ENCODE results near the gene STATH. TPM values are rescaled to one million over a fixed set of nuclear protein-coding genes. Genes with fewer than 3 reads are reported as not detected.
"Not testable (repeated sequence)": the region's sequence is repeated elsewhere in the genome, so short reads cannot be mapped to it uniquely, and the experiment has no call there.

The STATH gene
- total RNA-seq, 1 experiment from 2014 or later, result not detected

DNA sequence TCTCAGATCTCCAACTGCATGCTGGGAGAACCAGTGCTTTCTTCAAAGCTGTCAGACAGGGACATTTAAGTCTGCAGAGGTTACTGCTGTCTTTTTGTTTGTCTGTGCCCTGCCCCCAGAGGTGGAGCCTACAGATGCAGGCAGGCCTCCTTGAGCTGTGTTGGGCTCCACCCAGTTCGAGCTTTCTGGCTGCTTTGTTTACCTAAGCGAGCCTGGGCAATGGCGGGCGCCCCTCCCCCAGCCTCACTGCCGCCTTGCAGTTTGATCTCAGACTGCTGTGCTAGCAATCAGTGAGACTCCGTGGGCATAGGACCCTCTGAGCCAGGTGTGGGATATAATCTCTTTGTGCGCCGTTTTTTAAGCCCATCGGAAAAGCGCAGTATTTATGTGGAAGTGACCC is 23.2 kb downstream of the STATH start:
- H3K4me1 ChIP-seq (replicated peaks); DNase-seq (ENCODE audit: low read depth in 1 of 2, low spot score in 2 of 2); H3K27me3 ChIP-seq (replicated peaks); H3K36me3 ChIP-seq; H3K9me3 ChIP-seq (replicated peaks); H3K27ac ChIP-seq; H3K4me3 ChIP-seq: not testable (repeated sequence)

DNA sequence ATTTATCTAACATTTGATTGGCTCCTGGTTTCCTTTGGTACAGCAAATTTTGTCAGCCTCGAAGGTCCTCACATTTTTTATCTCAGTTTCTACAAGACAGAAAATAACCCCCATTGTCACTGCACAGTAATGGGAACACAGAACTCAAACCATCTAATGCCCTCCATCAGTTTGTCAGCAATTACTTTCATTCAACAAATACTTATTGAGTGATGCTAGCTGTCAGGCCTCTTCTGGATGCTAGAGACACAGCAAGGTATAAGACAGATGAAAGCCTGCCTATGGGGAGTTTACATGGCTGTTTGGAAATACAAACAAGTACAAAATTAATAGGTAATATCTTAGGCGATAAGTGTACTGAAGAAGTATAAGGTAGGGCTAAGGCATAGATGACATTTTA is 27.5 kb downstream of the STATH start:
- Histone ChIP-seq H3K36me3 (no peaks in the 10 kb centered on the region), H3K27me3 (replicated peaks) (no peaks in the 10 kb centered on the region), H3K27ac (no peak overlapping the region), H3K4me1 (replicated peaks) (no peaks in the 10 kb centered on the region), H3K9me3 (replicated peaks) (no peaks in the 10 kb centered on the region), H3K4me3 (no peak overlapping the region)
- DNase-seq (ENCODE audit: low read depth in 1 of 2, low spot score in 2 of 2), result no peak

DNA sequence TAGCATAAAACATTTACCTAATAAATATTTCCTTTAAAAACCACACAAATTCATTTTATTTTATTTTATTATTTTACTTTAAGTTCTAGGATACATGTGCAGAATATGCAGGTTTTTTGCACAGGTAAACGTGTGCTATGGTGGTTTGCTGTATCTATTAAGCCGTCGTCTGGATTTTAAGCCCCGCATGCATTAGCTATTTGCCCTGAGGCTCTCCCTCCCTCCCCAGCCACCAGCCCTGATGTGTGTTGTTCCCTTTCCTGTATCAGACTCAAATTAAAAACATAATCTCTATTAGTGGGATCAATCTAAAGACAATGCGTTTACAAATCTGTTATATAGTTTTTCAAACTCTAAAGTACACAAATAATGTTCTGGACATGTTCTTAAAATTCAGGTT is 31.2 kb downstream of the STATH start:
- Histone ChIP-seq H3K27me3 (replicated peaks) (no peaks in the 10 kb centered on the region), H3K4me1 (replicated peaks) (no peaks in the 10 kb centered on the region), H3K36me3 (no peaks in the 10 kb centered on the region), H3K4me3 (no peak overlapping the region), H3K27ac (no peak overlapping the region), H3K9me3 (replicated peaks) (no peaks in the 10 kb centered on the region)
- DNase-seq (ENCODE audit: low read depth in 1 of 2, low spot score in 2 of 2), result no peak

DNA sequence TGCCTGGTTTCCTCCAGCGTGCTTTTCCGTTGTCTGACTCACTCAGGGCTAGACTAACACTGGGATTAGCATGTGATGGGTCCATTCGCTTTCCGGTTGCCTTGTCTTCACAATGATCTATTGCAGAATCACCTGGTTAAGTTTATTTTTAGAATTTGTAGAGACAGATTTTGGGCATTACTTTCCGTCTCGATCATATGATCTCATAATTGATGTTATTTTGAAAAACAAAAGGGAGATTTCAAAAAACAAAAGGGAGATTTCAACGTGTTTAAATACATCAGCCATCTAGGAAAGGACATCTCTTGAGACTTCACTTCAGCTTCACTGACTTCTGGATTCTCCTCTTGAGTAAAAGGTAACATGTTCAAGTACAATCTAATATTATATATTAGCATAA is 32.4 kb downstream of the STATH start, which contains the start of gene HTN3:
HTN3 (plus strand) TSS at position 301 of the 400 bp plus-strand sequence. CDS start 2,282 bp downstream, outside the sequence.
- H3K27ac ChIP-seq; DNase-seq (ENCODE audit: low read depth in 1 of 2, low spot score in 2 of 2); H3K9me3 ChIP-seq (replicated peaks): not testable (repeated sequence)

DNA sequence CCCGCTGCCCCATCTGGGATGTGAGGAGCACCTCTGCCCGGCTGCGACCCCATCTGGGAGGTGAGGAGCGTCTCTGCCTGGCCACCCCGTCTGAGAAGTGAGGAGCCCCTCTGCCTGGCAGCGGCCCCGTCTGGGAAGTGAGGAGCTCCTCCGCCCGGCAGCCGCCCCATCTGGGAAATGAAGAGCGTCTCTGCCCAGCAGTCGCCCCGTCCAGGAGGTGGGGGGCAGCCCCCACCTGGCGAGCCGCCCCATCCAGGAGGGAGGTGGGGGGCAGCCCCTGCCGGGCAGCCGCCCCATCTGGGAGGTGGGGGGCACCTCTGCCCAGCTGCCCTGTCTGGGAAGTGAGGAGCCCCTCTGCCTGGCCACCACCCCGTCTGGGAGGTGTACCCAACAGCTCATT is 41.8 kb downstream of the STATH start:
- H3K4me3 ChIP-seq; H3K36me3 ChIP-seq; H3K9me3 ChIP-seq (replicated peaks): not testable (repeated sequence)

More for the DNA sequence above, 32.4 kb downstream of the STATH start, which contains the start of gene HTN3:
- H3K36me3 ChIP-seq; H3K4me1 ChIP-seq (replicated peaks); H3K4me3 ChIP-seq; H3K27me3 ChIP-seq (replicated peaks): not testable (repeated sequence)

DNA sequence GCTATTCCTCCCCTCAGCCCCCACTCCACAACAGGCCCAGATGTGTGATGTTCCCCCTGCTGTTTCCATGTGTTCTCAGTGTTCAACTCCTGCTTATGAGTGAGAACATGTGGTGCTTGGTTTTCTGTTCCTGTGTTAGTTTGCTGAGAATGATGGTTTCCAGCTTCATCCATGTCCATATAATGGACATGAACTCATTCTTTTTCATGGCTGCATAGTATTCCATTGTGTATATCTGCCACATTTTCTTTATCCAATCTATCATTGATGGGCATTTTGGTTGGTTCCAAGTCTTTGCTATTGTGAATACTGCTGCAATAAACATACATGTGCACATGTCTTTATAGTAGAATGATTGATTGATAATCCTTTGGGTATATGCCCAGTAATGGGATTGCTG is 44.2 kb downstream of the STATH start:
- not testable (repeated sequence) for H3K4me1 ChIP-seq (replicated peaks); H3K27ac ChIP-seq; H3K4me3 ChIP-seq; H3K9me3 ChIP-seq (replicated peaks); H3K36me3 ChIP-seq; DNase-seq (ENCODE audit: low read depth in 1 of 2, low spot score in 2 of 2); H3K27me3 ChIP-seq (replicated peaks)

More for the DNA sequence above, 41.8 kb downstream of the STATH start:
- DNase-seq (ENCODE audit: low read depth in 1 of 2, low spot score in 2 of 2); H3K27ac ChIP-seq; H3K4me1 ChIP-seq (replicated peaks); H3K27me3 ChIP-seq (replicated peaks): not testable (repeated sequence)

DNA sequence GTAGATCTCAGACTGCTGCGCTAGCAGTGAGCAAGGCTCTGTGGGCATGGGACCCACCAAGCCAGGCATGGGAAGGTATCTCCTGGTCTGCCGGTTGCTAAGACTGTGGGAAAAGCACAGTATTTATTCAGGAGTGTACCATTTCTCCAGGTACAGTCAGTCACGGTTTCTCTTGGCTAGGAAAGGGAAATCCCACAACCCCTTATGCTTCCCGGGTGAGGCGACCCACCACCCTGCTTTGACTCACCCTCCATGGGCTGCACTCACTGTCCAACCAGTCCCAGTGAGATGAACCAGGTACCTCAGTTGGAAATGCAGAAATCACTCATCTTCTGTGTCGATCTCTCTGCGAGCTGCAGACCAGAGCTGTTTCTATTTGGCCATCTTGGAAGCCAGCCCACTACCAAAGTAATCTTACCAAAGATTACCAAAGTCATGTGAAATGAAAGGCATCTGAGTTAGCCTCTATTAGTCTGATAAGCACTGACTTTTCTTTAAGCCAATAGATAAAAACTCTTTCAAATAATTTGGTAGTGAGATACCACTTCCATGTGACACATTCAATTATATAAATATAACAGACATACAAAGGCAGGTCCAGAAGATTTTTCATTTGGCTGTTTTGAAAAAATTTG is 46.0 kb downstream of the STATH start:
- H3K4me3 ChIP-seq, result no peak overlapping the region
- H3K36me3 ChIP-seq, result no peaks in the 10 kb centered on the region
- H3K27me3 ChIP-seq (replicated peaks), result no peaks in the 10 kb centered on the region
- no peaks in the 10 kb centered on the region for H3K4me1 ChIP-seq (replicated peaks)
- no peak for DNase-seq (ENCODE audit: low read depth in 1 of 2, low spot score in 2 of 2)
- H3K27ac ChIP-seq, result no peak overlapping the region
- no peaks in the 10 kb centered on the region for H3K9me3 ChIP-seq (replicated peaks)

DNA sequence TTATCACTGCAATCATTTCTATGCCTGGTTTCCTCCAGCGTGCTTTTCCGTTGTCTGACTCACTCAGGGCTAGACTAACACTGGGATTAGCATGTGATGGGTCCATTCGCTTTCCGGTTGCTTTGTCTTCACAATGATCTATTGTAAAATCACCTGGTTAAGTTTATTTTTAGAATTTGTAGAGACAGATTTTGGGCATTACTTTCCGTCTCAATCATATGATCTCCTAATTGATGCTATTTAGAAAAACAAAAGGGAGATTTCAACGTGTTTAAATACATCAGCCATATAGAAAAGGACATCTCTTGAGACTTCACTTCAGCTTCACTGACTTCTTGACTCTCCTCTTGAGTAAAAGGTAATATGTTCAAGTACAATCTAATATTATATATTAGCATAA is 54.4 kb downstream of the STATH start, which contains the start of gene HTN1:
HTN1 (plus strand) TSS at position 301 of the 400 bp plus-strand sequence. CDS start 2,639 bp downstream, outside the sequence.
- not testable (repeated sequence) for H3K4me3 ChIP-seq; H3K27me3 ChIP-seq (replicated peaks); DNase-seq (ENCODE audit: low read depth in 1 of 2, low spot score in 2 of 2); H3K4me1 ChIP-seq (replicated peaks); H3K9me3 ChIP-seq (replicated peaks); H3K27ac ChIP-seq; H3K36me3 ChIP-seq

Other genes with a start within 250 kb of the STATH start
- gene SULT1B1, start 235.3 kb upstream of the STATH start, total RNA-seq (2014; rRNA removed; shearing (Covaris generic)), result not detected in 2 replicates
- not detected in 2 replicates for gene SULT1E1, start 135.8 kb upstream of the STATH start, total RNA-seq (2014; rRNA removed; shearing (Covaris generic))
- not detected in 2 replicates for gene CSN1S1, start 64.9 kb upstream of the STATH start, total RNA-seq (2014; rRNA removed; shearing (Covaris generic))
- not detected in 2 replicates for gene CSN2, start 30.2 kb upstream of the STATH start, total RNA-seq (2014; rRNA removed; shearing (Covaris generic))
- gene HTN3, start 32.5 kb downstream of the STATH start, total RNA-seq (2014; rRNA removed; shearing (Covaris generic)), result not detected in 2 replicates
- gene HTN1, start 54.5 kb downstream of the STATH start, total RNA-seq (2014; rRNA removed; shearing (Covaris generic)), result not detected in 2 replicates
- not detected in 2 replicates for gene PRR27, start 158.3 kb downstream of the STATH start, total RNA-seq (2014; rRNA removed; shearing (Covaris generic))
- not detected in 2 replicates for gene ODAM, start 199.8 kb downstream of the STATH start, total RNA-seq (2014; rRNA removed; shearing (Covaris generic))
- gene FDCSP, start 230.2 kb downstream of the STATH start, total RNA-seq (2014; rRNA removed; shearing (Covaris generic)), result not detected in 2 replicates
- not detected in 2 replicates for gene CSN3, start 246.6 kb downstream of the STATH start, total RNA-seq (2014; rRNA removed; shearing (Covaris generic))